OCI-LY1 (cell line): Measurements from ENCODE around the gene C6orf163.

ENCODE experiments used
- H2AFZ ChIP-seq: fragments of 200-600 bp; sonication (generic), shearing (Covaris generic); 2 replicates; pipeline ENCODE4 v1.6.0; 2014; ENCODE audit warnings: antibody characterized with exemption, mild to moderate bottlenecking, low read length
- H3F3A ChIP-seq: fragments of 200-600 bp; sonication (generic), shearing (Covaris generic); 2 replicates; pipeline ENCODE4 v1.6.0; 2014; ENCODE audit warnings: mild to moderate bottlenecking, antibody characterized with exemption, low read length, moderate library complexity; ENCODE audit not compliant: insufficient read depth
- H3K27ac ChIP-seq: fragments of 200-600 bp; sonication (generic); 2 replicates; pipeline ENCODE4 v1.5.1; 2014; ENCODE audit warnings: low read length, mixed run types, mild to moderate bottlenecking, low read depth; ENCODE audit not compliant: poor library complexity, severe bottlenecking
- H3K27me3 ChIP-seq: fragments of 200-600 bp; sonication (generic); 2 replicates; pipeline ENCODE4 v1.6.0; 2014; ENCODE audit warnings: antibody characterized with exemption, mild to moderate bottlenecking, low read length, moderate library complexity; ENCODE audit not compliant: insufficient read depth
- H3K36me3 ChIP-seq: fragments of 200-600 bp; sonication (generic); 2 replicates; pipeline ENCODE4 v1.6.1; 2014; ENCODE audit warnings: mild to moderate bottlenecking, antibody characterized with exemption, low read length, moderate library complexity, mixed read lengths; ENCODE audit not compliant: insufficient read depth
- H3K4me1 ChIP-seq: fragments of 200-600 bp; sonication (generic); 2 replicates; pipeline ENCODE4 v1.5.1; 2014; ENCODE audit warnings: mild to moderate bottlenecking, low read length, moderate library complexity; ENCODE audit not compliant: insufficient read depth, severe bottlenecking
- H3K4me2 ChIP-seq: fragments of 200-600 bp; sonication (generic), shearing (Covaris generic); 2 replicates; pipeline ENCODE4 v1.6.1; 2014; ENCODE audit warnings: low read length
- H3K4me3 ChIP-seq: fragments of 200-600 bp; sonication (generic); 2 replicates; pipeline ENCODE4 v1.5.1; 2014; ENCODE audit warnings: low read length, low read depth, mild to moderate bottlenecking, mixed read lengths; ENCODE audit not compliant: poor library complexity, severe bottlenecking
- H3K79me2 ChIP-seq: fragments of 200-600 bp; shearing (Covaris generic); 2 replicates; pipeline ENCODE4 v1.6.1; 2016; ENCODE audit warnings: mixed run types, low read length, mixed read lengths; ENCODE audit not compliant: insufficient read depth
- H3K9ac ChIP-seq: fragments of 200-600 bp; sonication (generic), shearing (Covaris generic); 2 replicates; pipeline ENCODE4 v1.6.1; 2014; ENCODE audit warnings: mild to moderate bottlenecking, low read length, mixed read lengths
- H3K9me2 ChIP-seq: fragments of 200-600 bp; sonication (generic), shearing (Covaris generic); 2 replicates; pipeline ENCODE4 v1.6.1; 2014; ENCODE audit warnings: low read depth, mild to moderate bottlenecking, low read length, mixed read lengths
- H3K9me3 ChIP-seq: fragments of 200-600 bp; shearing (Covaris generic); 2 replicates; pipeline ENCODE4 v1.6.1; 2014; ENCODE audit warnings: low read length, mixed read lengths
- H4K20me1 ChIP-seq: fragments of 200-600 bp; sonication (generic), shearing (Covaris generic); 2 replicates; pipeline ENCODE4 v1.6.0; 2016; ENCODE audit warnings: mild to moderate bottlenecking, low read length; ENCODE audit not compliant: insufficient read depth
- CTCF ChIP-seq: fragments of 200-600 bp; sonication (generic), shearing (Covaris generic); IDR thresholded peaks from 2 replicates; pipeline ENCODE4 v1.5.1; 2017; ENCODE audit warnings: mild to moderate bottlenecking, antibody characterized with exemption, low read length, moderate library complexity, mixed read lengths
- EZH2 ChIP-seq: fragments of 200-600 bp; sonication (generic), shearing (Covaris generic); IDR thresholded peaks from 2 replicates; pipeline ENCODE4 v1.8.0; 2017; ENCODE audit warnings: borderline replicate concordance, mixed run types, mild to moderate bottlenecking, antibody characterized with exemption, low read length, moderate library complexity, mixed read lengths

C6orf163 gene

GRCh38 chr6:87333033-87333432, 11.6 kb upstream of the C6orf163 start:
- Histone ChIP-seq H3K4me2 (no peak overlapping the region), H3K27ac (peak overlapping the region; percentile 43), H3F3A (peaks cover 6% of the 10 kb centered on the region; the same call in 1 of the 2 replicates), H3K9ac (no peak overlapping the region), H3K4me3 (no peak overlapping the region), H3K4me1 (peaks cover 43% of the 10 kb centered on the region), H2AFZ (no peak overlapping the region), H4K20me1 (no peaks in the 10 kb centered on the region), H3K9me3 (no peaks in the 10 kb centered on the region), H3K36me3 (peaks cover 9% of the 10 kb centered on the region; the same call in 1 of the 2 replicates), H3K9me2 (no peaks in the 10 kb centered on the region), H3K27me3 (no peaks in the 10 kb centered on the region), H3K79me2 (peaks cover 35% of the 10 kb centered on the region)
- no peak for TF ChIP-seq EZH2
- TF ChIP-seq CTCF: no peak

GRCh38 chr6:87333591-87334181, 10.9 kb upstream of the C6orf163 start:
- peaks cover 9% of the 10 kb centered on the region; the same call in 1 of the 2 replicates for H3K36me3 ChIP-seq
- H3K27ac ChIP-seq: peak overlapping the region; percentile 43
- H3K79me2 ChIP-seq: peaks cover 35% of the 10 kb centered on the region
- H3K9ac ChIP-seq: no peak overlapping the region
- peaks cover 43% of the 10 kb centered on the region for H3K4me1 ChIP-seq
- no peak overlapping the region for H2AFZ ChIP-seq
- H4K20me1 ChIP-seq: no peaks in the 10 kb centered on the region
- H3K27me3 ChIP-seq: no peaks in the 10 kb centered on the region
- H3K9me3 ChIP-seq: no peaks in the 10 kb centered on the region
- H3K4me2 ChIP-seq: no peak overlapping the region
- H3K9me2 ChIP-seq: no peaks in the 10 kb centered on the region
- H3K4me3 ChIP-seq: no peak overlapping the region
- TF ChIP-seq CTCF: no peak
- no peak for TF ChIP-seq EZH2
- peaks cover 6% of the 10 kb centered on the region; the same call in 1 of the 2 replicates for H3F3A ChIP-seq

DNA sequence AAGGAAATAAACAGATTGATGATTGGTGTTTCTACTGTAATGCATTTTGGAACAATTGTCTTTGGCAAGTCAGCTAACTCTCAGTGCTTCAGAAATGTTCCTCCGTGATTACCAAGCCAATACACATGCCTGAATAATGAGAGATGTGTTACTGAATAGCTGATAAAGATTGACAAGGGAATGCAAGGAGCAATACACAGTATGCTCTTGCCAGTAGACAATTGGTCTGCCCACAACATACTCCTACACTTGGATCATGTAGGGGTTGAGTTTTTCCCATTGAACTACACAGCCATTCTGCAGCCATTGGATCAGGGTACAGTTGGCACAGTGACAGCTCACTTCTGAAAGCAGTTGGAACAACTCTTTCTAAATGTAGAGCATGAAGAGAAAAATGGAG, 9.9 kb upstream of the C6orf163 start:
- peaks cover 35% of the 10 kb centered on the region for H3K4me1 ChIP-seq
- no peak overlapping the region for H2AFZ ChIP-seq
- H3K27ac ChIP-seq: no peak overlapping the region
- peaks cover 27% of the 10 kb centered on the region for H3K79me2 ChIP-seq
- H3K4me2 ChIP-seq: no peak overlapping the region
- no peak overlapping the region for H3K4me3 ChIP-seq
- no peaks in the 10 kb centered on the region for H3K9me2 ChIP-seq
- no peaks in the 10 kb centered on the region for H4K20me1 ChIP-seq
- peaks cover 10% of the 10 kb centered on the region; the same call in 1 of the 2 replicates for H3K36me3 ChIP-seq
- TF ChIP-seq CTCF: no peak
- TF ChIP-seq EZH2: no peak
- no peaks in the 10 kb centered on the region for H3K9me3 ChIP-seq
- no peak overlapping the region for H3K9ac ChIP-seq
- peaks cover 6% of the 10 kb centered on the region; the same call in 1 of the 2 replicates for H3F3A ChIP-seq
- H3K27me3 ChIP-seq: no peaks in the 10 kb centered on the region
